MV-4-11 (cell line): ENCODE measurements around the gene AUNIP.

Experiments used
- DNase-seq: peaks from one replicate; lab custom pipeline; 2025; lab: John Stamatoyannopoulos, UW

Gene AUNIP

GRCh38 chr1:25809283-25809926 lies 49.9 kb downstream of the AUNIP start:
- peak; percentile 66 for DNase-seq

- no peak for DNase-seq
Observed at GRCh38 chr1:25808481-25809244, 50.6 kb downstream of the AUNIP start.

GRCh38 chr1:25807480-25808390 lies 51.5 kb downstream of the AUNIP start:
- DNase-seq: no peak

GRCh38 chr1:25806418-25806817 lies 52.8 kb downstream of the AUNIP start:
- no peak for DNase-seq

GRCh38 chr1:25805863-25806225 lies 53.4 kb downstream of the AUNIP start:
- no peak for DNase-seq

GRCh38 chr1:25804964-25805862 lies 54.0 kb downstream of the AUNIP start:
- no peak for DNase-seq

- DNase-seq: no peak
Observed at GRCh38 chr1:25804244-25804963, 54.9 kb downstream of the AUNIP start.

- DNase-seq: no peak
Observed at GRCh38 chr1:25803368-25803767, 55.9 kb downstream of the AUNIP start.

- DNase-seq: no peak
Observed at GRCh38 chr1:25802915-25803314, 56.3 kb downstream of the AUNIP start.

GRCh38 chr1:25800703-25801377 lies 58.4 kb downstream of the AUNIP start:
- no peak for DNase-seq

- no peak for DNase-seq
Observed at GRCh38 chr1:25799935-25800702, 59.1 kb downstream of the AUNIP start, which contains the start of gene SELENON. Gene SELENON (plus strand): TSS chr1:25800193. CDS start chr1:25800231, 38 bp downstream.

GRCh38 chr1:25799352-25799934 lies 59.8 kb downstream of the AUNIP start:
- DNase-seq: no peak

- no peak for DNase-seq
Observed at GRCh38 chr1:25798666-25799351, 60.4 kb downstream of the AUNIP start.

GRCh38 chr1:25797939-25798338 lies 61.3 kb downstream of the AUNIP start:
- DNase-seq: peak; percentile 19

- peak; percentile 81 for DNase-seq
Observed at GRCh38 chr1:25796811-25797458, 62.3 kb downstream of the AUNIP start.

- no peak for DNase-seq
Observed at GRCh38 chr1:25795946-25796810, 63.1 kb downstream of the AUNIP start.

- DNase-seq: no peak
Observed at GRCh38 chr1:25795211-25795610, 64.0 kb downstream of the AUNIP start.
